Mononuclear cell (primary cell): ENCODE results near the gene AMOTL1. TPM values are rescaled to one million over a fixed set of nuclear protein-coding genes. Genes with fewer than 3 reads are reported as not detected.

ENCODE experiments used
- H3K27me3 ChIP-seq: 2 replicates; pipeline ENCODE4 v1.6.0; 2011; ENCODE audit warnings: low read length, control low read depth; ENCODE audit not compliant: insufficient read depth
- H3K4me1 ChIP-seq: 2 replicates; pipeline ENCODE4 v1.5.1; 2011; ENCODE audit warnings: mild to moderate bottlenecking, low read length, control low read depth; ENCODE audit not compliant: insufficient read depth
- H3K4me3 ChIP-seq: 2 replicates; pipeline ENCODE4 v1.5.1; 2011; ENCODE audit warnings: mild to moderate bottlenecking, low read length, moderate library complexity
- H3K9me3 ChIP-seq: 2 replicates; pipeline ENCODE4 v1.5.1; 2011; ENCODE audit warnings: low read depth, mild to moderate bottlenecking, control low read depth, low read length
- total RNA-seq: library from RNA; depleted of rRNA; stranded (reverse); fragments of >200 nt; gene quantifications from one replicate; pipeline ENCODE4 v1.2.3, GENCODE V29; 2012

AMOTL1 gene
- total RNA-seq, 1 donor, result 0.94 TPM

DNA sequence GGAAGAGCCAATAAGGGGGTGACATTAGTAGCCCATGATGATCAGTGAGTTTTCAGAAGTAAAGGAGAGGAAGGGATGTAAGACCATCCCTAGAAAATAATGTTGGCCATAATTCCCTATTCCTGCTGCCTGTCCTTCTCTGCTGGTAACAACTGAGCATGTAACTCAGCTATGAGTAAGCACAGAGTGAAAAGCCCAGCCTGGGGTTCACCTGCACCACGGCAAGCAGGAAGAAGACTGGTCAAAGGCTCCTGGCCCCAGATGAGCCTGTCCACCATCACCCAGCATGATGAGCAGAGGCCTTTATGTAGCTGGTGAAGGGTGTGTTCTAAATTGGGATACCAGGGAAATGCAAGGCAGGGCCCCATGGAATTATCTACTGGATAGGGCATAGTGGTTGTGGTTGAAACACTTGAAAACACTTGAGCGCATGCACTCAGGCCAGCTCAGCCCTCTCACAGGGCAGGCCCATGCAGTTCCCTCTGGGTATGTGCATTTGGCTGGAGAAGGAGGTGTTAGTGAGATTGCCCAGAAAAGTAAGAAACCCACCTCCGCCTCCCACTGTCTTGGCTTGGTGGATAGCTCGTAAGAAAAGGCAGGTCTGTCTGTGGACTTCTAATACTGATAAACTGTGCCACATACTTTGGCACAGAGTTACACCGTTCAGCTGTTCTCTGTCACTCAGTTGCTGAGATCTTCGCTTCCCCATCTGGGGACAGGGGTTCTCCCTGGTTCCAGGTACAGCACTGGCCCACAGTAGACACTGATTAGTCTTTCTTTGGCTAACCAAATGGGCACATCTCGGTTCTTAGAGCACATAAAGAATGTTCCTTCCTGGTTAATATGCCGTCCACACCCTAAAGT lies 86.8 kb downstream of the AMOTL1 start:
- no peak overlapping the region for H3K4me3 ChIP-seq
- H3K9me3 ChIP-seq, result no peaks in the 10 kb centered on the region
- no peaks in the 10 kb centered on the region for H3K4me1 ChIP-seq
- no peaks in the 10 kb centered on the region for H3K27me3 ChIP-seq

DNA sequence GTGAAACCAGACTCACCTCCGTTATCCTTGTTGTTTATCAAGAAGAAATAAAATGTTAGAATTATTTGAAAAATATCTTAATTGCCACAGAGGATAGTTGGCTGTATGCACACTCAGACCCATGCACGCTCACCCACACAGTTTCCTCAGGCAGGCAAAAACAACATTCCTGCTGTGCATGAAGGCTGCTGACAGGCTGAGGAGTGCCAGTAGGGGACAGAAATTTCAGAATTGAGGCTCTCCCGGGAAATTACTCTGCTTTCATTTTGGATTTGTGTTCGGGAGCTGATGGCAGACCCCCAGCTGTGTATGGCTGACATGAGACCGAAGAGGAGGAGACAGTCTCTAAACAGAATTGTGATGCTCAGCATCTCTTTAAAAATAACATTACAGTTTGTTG lies 87.5 kb downstream of the AMOTL1 start:
- no peaks in the 10 kb centered on the region for H3K27me3 ChIP-seq
- no peaks in the 10 kb centered on the region for H3K9me3 ChIP-seq

DNA sequence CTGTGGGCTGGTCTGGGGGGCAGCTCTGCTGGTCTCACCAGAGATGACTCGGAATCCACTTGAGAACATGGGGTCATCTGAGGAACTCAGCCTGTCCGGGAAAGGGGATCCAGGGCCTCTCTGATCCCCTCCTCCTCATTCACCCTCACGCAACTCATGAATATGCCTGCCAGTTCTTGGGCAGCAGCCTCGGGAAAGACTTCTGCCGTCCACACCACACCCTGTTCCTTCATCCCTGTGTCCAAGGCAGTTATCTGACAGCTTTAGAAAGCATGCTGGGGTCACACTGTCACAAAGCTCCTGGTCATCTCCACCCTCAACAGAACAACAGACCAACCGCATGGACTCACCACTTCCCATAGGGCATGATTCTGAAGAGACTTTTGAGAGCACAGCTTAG lies 88.3 kb downstream of the AMOTL1 start:
- Histone ChIP-seq H3K4me3 (no peak overlapping the region), H3K9me3 (no peaks in the 10 kb centered on the region), H3K4me1 (no peaks in the 10 kb centered on the region), H3K27me3 (no peaks in the 10 kb centered on the region)

More for the DNA sequence above, 87.5 kb downstream of the AMOTL1 start:
- Histone ChIP-seq H3K4me1 (no peaks in the 10 kb centered on the region), H3K4me3 (no peak overlapping the region)

DNA sequence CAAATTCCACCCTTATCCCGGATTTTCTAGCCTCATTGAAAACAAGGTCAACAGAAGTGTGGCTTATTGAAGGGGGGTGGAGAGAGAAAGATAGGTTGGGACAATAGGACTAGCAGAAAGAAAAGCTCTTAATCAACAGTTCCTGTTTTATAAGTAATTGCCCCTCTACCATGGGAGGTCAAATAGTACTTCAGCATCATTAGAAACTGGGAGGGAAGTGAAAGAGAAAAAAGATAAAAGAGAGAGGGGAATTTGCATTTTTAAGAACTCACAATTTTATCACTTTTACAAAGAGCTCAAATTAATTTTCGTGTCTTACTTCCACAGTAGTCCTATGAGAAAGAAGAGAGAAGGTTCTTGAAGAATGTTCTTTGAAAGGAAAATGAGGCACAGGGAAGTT lies 89.2 kb downstream of the AMOTL1 start:
- Histone ChIP-seq H3K27me3 (no peaks in the 10 kb centered on the region), H3K9me3 (no peaks in the 10 kb centered on the region), H3K4me1 (no peaks in the 10 kb centered on the region), H3K4me3 (no peak overlapping the region)

DNA sequence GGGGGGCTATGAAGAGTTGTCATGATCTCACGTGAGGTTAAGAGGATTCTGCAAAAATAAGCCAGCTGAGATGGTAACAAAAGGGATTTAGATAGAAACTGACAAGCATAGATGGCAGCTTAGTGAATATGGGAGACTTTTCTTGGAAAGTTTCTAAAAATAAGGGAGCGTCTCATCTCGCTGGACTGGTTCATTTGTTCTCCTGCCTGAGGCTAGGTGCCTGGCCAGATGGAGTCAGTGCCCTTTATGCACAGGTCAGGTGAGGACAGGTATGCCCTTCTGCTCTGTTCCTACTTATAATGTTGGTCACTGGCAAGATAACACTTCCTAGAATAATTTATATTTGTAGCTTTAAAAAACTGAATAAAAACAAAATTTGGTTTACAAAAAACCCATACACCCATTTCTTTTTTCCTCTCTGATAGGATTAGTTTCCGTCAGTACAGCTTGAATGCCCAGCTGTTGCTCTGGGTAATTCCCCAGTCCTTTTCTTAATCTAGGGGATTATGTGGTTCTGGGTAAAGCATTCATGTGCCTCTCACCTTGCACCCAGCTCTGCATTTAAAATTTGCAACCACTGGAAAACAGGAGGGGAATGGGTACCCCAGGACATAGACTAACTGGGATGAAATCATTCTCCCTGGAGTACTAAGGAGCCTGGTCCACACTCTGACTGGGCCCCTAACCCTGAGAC lies 90.0 kb downstream of the AMOTL1 start:
- no peaks in the 10 kb centered on the region for H3K9me3 ChIP-seq
- no peak overlapping the region for H3K4me3 ChIP-seq
- H3K4me1 ChIP-seq, result no peaks in the 10 kb centered on the region
- H3K27me3 ChIP-seq, result no peaks in the 10 kb centered on the region

DNA sequence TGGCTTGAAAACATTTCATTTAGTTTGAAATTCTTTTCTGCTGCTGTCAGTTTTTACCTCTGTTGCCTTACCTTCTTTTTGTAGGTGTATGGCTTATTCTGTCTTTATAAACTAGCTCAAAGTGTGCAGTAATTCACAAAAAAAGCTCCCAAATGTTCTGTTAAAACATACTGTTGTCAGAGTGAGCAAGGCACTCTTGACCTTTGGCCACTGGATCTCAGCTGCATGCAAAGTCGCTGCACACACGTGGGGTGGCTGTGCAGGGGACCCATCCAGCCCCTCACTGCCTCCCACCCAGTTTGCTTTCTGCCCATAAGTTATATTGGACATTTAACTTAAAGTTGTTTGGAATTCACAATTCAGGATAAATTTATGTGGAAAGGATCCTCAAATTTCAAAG lies 92.2 kb downstream of the AMOTL1 start:
- no peaks in the 10 kb centered on the region for H3K27me3 ChIP-seq
- no peaks in the 10 kb centered on the region for H3K9me3 ChIP-seq
- H3K4me3 ChIP-seq, result no peak overlapping the region
- no peaks in the 10 kb centered on the region for H3K4me1 ChIP-seq

DNA sequence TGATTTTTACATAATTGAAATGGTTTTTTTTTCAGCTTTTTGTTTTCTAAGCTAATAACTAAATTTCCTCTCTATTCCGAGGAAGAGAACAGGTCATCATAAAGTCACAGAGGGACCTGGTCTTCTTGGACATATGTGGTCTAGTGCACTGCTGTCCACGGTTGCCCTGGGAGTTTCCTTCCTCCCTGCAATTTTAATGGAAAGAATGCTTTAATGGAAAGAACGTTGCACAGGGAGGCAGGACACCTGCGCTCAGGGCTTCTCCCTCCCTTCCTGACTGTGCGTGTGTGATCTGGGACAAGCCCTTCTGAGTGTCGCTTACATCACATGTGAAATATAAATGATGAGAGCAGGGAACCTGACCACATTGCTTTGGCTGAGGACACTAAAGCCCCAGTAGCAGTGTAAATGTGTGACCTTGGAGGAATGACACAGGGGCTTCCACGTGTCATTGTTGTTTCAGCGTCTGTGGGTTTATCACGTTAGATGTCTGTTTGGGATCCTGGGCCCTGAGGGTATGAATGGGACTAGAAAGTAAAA lies 93.2 kb downstream of the AMOTL1 start:
- no peaks in the 10 kb centered on the region for H3K9me3 ChIP-seq
- no peak overlapping the region for H3K4me3 ChIP-seq
- H3K4me1 ChIP-seq, result no peaks in the 10 kb centered on the region
- no peaks in the 10 kb centered on the region for H3K27me3 ChIP-seq

DNA sequence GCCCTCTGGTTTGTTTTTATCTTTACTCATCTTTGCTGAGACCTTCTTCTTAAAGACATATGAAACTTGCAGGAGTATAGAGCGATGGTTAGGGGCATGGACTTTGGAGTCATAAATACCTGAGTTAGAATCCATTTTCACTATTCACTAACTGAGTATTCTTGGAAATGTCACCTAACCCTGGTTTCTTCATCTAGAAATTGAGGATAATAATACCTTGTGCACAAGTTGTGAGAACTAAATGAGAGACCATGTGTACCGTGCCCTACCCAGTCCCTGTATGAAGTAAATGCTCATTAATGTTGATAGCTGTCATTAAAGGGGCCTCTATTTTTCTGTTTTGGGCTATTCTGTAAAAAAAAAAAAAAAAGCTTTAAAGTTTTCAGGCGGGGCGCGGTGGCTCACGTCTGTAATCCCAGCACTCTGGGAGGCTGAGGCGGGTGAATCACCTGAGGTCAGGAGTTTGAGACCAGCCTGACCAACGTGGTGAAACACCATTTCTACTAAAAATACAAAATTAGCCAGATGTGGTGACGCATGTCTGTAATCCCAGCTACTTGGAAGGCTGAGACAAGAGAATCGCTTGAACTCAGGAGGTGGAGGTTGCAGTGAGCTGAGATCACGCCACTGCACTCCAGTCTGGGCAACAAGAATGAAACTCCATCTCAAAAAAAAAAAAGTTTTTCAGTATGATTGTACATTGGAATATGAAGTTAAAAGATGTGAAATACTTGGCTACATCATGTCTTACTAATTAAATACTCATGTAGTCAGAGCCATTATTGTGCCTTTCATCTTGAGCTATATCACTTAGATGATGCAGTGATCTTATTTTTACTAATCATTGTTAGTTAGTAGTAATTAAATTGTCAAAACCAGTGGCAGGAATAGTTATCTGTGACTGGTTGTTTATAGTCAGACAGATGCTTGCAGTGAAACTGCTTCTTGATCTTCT lies 95.0 kb downstream of the AMOTL1 start:
- H3K4me3 ChIP-seq, result no peak overlapping the region
- H3K9me3 ChIP-seq, result no peaks in the 10 kb centered on the region
- H3K4me1 ChIP-seq, result no peaks in the 10 kb centered on the region
- H3K27me3 ChIP-seq, result no peaks in the 10 kb centered on the region

DNA sequence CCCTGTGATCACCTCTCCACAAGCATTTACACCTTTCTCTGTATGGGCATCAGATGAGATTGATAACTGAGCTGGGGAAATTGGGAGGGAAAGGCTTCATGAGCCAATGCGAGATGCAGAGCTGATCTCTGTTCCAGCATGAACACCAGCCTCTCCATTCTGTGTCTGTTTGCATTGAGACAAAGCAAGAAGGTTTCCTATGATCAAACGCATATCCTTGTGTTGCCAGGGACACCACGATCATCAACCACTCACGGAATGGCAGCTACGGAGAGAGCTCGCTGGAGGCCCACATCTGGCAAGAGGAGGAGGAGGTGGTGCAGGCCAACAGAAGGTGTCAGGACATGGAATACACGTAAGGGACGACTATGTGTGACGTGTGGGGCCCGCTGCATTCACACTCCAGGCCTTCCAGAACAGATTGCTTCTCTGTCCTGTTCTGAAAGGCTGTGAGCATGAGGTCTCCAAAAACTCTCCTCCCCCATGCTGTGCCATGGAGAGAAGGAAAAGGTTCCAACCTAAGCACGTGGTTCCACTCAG lies 96.4 kb downstream of the AMOTL1 start:
- Histone ChIP-seq H3K4me3 (no peak overlapping the region), H3K27me3 (no peaks in the 10 kb centered on the region), H3K4me1 (no peaks in the 10 kb centered on the region), H3K9me3 (no peaks in the 10 kb centered on the region)

DNA sequence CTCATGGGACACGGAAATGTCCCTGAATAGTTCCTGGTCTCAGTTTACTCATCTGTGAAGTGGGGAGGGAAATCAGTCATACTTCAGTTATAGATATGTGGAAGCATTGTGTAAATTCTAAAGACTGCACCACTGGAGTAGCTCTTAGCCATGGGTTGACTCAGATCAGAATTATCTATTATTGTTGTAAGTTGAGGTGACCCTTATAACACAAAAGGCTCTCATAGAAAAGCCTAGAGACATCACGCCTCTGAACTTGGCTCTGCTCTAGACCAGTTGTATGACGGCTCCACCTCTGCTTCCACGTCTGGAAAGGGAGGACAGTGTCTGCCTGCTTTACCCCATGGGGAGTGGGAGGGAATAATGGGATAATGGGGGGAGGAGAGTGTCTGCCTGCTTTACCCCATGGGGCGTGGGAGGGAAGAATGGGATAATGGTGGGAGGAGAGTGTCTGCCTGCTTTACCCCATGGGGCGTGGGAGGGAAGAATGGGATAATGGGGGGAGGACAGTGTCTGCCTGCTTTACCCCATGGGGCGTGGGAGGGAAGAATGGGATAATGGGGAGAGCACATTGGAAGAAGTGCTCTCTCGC lies 98.2 kb downstream of the AMOTL1 start:
- Histone ChIP-seq H3K4me3 (no peak overlapping the region), H3K27me3 (no peaks in the 10 kb centered on the region), H3K9me3 (no peaks in the 10 kb centered on the region), H3K4me1 (no peaks in the 10 kb centered on the region)

DNA sequence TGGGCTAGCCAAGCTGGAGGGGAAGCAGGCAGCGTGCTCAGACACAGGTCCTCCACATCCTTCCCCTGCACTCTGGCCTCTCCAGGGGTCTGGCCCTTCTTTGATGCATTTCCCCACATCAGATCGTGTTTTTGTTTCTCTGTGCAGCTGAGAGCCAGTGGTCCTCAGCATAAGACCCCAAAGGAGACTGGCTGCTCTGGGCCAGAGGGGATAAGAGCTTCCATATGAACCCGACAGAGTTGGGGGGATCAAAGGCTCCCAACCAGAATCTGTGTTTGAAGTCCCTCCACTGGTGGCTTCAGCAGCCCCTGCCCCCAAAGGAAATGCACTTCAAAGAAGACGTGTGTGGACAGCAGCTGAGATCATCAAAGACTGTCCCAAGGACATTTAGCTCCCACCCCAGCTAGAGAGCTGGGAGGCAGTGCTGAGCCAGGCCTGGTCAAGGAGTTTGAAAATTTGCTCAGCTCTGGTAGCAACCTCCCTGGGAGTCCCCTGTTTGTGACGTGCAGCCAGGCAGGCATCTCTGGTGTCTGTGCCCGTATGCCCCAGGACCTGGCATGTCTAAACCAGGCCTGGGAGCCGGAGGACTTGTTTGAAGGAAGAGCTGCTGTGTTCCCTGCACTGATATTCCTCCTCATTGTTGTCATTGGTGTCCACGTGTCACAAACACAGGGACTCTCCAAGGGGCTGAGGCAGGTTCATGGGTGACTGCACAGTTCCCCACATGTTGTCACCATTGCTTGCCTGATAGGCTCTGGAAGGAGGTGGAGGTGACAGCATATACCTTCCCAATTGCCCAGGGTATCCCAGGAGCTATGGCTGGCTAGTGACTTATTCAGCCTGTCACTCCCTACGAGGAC lies 99.0 kb downstream of the AMOTL1 start:
- no peak overlapping the region for H3K4me3 ChIP-seq
- no peaks in the 10 kb centered on the region for H3K27me3 ChIP-seq
- no peaks in the 10 kb centered on the region for H3K9me3 ChIP-seq
- no peaks in the 10 kb centered on the region for H3K4me1 ChIP-seq

DNA sequence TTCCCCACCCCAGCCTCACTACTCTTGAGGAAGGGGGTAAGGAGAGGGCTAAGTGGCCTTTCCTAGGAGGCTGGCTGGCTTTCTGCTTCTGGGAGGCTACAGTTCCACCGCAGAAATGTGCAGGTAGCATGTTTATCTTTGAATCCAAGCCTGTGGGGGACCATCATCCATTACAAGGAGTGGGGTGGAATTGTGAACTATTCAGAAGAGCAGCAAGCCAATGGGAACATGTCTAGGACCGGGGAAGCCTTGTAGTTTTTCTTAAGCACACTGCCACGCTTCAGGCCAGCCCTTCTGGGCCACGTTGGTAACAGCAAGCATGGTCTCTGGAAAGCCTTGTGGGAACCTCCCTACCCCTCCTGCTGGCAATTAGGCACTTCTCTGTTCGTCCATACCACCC lies 100.3 kb downstream of the AMOTL1 start:
- Histone ChIP-seq H3K4me3 (no peak overlapping the region), H3K27me3 (no peaks in the 10 kb centered on the region), H3K9me3 (no peaks in the 10 kb centered on the region), H3K4me1 (no peaks in the 10 kb centered on the region)

DNA sequence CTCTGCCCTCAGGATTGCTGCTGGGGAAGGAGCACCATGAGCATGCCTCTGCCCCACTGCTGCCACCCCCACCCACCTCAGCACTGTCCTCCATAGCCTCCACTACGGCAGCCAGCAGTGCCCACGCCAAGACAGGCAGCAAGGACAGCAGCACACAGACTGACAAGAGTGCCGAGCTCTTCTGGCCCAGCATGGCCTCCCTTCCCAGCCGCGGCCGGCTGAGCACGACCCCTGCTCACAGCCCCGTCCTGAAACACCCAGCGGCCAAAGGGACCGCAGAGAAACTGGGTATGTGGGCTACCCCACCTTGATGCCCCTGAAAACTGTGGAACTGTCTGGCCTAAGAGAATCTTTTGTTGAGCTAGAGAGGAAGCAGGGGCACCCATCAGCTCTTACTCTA lies 101.0 kb downstream of the AMOTL1 start:
- no peaks in the 10 kb centered on the region for H3K9me3 ChIP-seq
- no peaks in the 10 kb centered on the region for H3K27me3 ChIP-seq
- no peaks in the 10 kb centered on the region for H3K4me1 ChIP-seq
- H3K4me3 ChIP-seq, result no peak overlapping the region
